LNCaP clone FGC (cell line): ENCODE data around the gene CFAP77.

Experiments
- DNase-seq: peaks from one replicate; pipeline ENCODE4 v3.0.0-alpha.2; 2011; ENCODE audit warnings: low read depth
- H3K4me3 ChIP-seq: 2 replicates; pipeline ENCODE4 v1.5.1; 2011; ENCODE audit warnings: mild to moderate bottlenecking, low read depth, low read length, control low read depth
- TF ChIP-seq, protein P1 (sequence below): IDR thresholded peaks from 2 replicates; pipeline ENCODE4 v1.5.1; 2012; ENCODE audit warnings: mild to moderate bottlenecking; ENCODE audit not compliant: control insufficient read depth, insufficient read depth; ENCODE audit errors: extremely low read depth

Gene CFAP77

GRCh38 chr9:132506977-132507669 lies 97.1 kb downstream of the CFAP77 start:
- TF ChIP-seq, protein P1, sequence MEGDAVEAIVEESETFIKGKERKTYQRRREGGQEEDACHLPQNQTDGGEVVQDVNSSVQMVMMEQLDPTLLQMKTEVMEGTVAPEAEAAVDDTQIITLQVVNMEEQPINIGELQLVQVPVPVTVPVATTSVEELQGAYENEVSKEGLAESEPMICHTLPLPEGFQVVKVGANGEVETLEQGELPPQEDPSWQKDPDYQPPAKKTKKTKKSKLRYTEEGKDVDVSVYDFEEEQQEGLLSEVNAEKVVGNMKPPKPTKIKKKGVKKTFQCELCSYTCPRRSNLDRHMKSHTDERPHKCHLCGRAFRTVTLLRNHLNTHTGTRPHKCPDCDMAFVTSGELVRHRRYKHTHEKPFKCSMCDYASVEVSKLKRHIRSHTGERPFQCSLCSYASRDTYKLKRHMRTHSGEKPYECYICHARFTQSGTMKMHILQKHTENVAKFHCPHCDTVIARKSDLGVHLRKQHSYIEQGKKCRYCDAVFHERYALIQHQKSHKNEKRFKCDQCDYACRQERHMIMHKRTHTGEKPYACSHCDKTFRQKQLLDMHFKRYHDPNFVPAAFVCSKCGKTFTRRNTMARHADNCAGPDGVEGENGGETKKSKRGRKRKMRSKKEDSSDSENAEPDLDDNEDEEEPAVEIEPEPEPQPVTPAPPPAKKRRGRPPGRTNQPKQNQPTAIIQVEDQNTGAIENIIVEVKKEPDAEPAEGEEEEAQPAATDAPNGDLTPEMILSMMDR, result no peak
- peak; percentile 71 for DNase-seq
- H3K4me3 ChIP-seq, result no peak overlapping the region

DNA sequence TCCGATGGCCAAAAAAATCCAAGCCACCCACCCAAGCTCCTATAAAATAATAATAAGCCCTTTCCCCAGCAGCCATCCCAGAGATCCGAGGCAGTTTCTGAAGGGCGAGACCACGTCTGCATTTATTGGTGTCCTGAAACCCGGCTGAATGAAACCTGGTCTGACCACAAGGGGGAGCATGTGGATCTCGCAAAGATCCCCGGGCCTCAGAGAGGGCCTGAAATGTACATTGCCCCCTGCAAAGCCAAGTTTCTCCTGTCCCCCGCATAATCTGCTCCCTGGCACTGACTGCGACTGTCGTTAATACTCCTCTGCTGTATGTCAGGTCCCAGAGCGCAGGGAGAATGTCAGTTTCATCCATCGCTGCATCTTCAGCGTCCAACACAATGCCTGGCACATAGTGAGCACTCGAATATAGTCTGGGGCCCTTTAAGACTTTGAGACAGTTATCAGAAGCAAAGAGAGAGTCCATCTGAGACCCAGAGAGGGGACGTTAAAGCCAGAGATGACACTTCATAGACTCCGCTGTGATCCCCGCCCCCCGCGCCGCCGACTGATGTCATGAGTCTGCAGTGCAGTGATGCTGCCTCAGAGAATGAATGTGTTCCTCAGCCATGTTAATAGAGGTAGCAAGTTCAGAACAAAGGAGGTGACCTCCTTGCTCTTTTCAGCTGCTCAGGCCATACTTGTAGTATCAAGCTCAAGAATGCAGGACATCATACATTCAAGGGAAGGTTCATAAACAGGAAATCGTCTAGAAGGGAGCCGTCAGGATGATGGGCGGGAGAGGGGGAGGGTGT lies 97.9 kb downstream of the CFAP77 start:
- peak; percentile 44 for DNase-seq
- TF ChIP-seq, protein P1, result peak; percentile 83
- H3K4me3 ChIP-seq, result no peak overlapping the region

- no peak for DNase-seq
- TF ChIP-seq, protein P1, result no peak
- H3K4me3 ChIP-seq, result no peak overlapping the region
Observed at GRCh38 chr9:132509928-132510874, 100.2 kb downstream of the CFAP77 start.

- no peak for DNase-seq
- TF ChIP-seq, protein P1, result no peak
- no peak overlapping the region for H3K4me3 ChIP-seq
Observed at GRCh38 chr9:132511191-132511999, 101.4 kb downstream of the CFAP77 start.

- TF ChIP-seq, protein P1, result no peak
Observed at GRCh38 chr9:132513416-132513815, 103.4 kb downstream of the CFAP77 start.

More at GRCh38 chr9:132513416-132513815, 103.4 kb downstream of the CFAP77 start:
- no peak overlapping the region for H3K4me3 ChIP-seq
- DNase-seq, result no peak
